HG02610 (cell line): ENCODE data around the gene PRDX5.

Source experiments
- ATAC-seq: cut with Tn5 transposase; IDR thresholded peaks from one replicate; pipeline ENCODE4 v1.9.1; 2021; ENCODE audit warnings: mild to moderate bottlenecking, moderate library complexity; ENCODE audit not compliant: unreplicated experiment

PRDX5 gene

DNA sequence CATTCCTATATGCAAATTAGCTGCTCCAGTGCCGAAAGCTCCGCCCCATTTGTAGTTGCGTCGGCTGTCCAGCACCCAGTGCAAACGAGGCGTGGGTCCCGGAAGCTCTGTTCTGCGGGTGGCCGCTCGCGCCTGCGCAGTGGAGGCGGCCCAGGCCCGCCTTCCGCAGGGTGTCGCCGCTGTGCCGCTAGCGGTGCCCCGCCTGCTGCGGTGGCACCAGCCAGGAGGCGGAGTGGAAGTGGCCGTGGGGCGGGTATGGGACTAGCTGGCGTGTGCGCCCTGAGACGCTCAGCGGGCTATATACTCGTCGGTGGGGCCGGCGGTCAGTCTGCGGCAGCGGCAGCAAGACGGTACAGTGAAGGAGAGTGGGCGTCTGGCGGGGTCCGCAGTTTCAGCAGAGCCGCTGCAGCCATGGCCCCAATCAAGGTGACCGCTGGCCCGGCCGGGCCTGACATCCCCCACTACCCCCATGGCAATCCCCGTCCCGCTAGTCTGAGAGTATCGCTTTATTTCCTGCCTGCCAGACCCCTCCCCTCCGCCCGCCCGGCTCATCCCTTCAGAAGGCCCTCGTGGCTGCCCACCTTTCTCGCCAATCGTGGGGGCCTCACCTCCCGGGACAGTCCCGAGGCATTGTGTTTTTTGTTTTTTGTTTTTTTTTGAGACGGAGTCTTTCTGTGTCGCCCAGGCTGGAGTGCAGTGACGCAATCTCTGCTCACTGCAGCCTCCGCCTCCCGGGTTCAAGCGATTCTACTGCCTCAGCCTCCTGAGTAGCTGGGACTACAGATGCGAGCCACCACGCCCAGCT, at the start of gene PRDX5:
TSS of gene PRDX5 (plus strand) at position 161 of the 805 bp plus-strand sequence. CDS start at position 256, 95 bp downstream.
- peak; percentile 75 for ATAC-seq

DNA sequence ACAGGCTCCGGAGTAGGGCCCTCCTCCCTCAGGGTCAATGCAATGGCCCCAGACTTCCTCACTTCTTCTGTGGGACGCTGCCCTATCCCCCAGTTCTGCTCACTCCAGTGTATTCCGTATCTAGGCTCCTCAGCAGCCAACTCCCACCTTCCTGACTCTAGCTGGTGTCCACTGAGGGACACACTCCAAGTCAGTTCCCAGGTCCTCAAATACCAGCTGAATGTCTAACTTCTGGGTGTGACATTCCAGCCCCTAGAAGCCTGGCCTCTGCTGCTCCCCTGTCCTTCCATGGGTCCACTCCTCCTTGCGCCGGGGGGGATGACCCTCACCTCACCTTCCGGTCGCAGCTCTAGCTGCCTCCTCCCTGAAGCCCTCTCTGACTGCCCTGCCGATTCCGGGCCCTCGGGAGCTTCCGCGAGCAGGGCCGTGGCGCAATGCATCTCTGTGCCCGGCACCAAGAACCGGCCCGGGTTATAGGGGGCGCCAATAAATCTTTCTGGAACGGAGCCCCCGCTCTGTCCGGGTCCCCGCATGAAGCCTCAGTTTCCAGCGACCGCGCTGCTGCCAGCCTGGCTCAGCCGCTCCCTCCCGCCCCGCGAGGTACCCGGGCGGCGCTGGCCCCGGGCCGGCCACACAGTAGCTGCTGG, 48.9 kb upstream of the PRDX5 start:
- ATAC-seq, result peak; percentile 12

DNA sequence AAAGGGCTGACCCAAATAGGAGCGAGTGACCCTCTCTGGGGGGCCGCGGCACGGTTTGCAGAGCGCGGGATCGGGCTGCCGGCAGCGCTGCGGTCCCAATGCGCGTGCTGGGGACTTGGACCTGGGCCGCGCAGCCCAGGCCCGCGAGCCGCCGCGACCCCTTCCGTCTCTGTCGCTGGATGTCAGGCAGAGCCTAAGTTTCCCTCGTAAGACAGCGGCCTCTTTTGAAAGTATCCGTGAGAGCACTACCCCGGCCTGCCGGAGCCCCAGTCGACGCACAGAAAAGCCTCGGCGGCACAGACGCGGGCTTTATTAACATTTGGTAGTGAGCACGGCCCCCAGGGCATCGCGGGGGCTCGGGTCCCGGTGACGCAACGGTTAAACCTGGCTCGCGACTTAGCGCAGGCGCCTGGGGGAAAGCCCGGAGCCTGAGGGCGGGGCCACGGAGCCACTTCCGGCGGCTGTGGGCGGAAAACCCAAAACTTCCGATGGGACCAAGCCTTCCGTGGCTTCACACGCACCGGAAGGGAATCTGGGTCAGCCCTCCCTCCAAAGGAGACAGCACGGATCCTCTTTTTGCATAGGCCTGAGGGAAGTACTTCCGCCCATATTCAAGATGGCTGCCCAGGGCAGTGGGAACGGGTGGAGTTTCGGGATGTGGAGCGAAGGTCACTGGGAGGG, 48.2 kb upstream of the PRDX5 start:
- peak; percentile 74 for ATAC-seq

DNA sequence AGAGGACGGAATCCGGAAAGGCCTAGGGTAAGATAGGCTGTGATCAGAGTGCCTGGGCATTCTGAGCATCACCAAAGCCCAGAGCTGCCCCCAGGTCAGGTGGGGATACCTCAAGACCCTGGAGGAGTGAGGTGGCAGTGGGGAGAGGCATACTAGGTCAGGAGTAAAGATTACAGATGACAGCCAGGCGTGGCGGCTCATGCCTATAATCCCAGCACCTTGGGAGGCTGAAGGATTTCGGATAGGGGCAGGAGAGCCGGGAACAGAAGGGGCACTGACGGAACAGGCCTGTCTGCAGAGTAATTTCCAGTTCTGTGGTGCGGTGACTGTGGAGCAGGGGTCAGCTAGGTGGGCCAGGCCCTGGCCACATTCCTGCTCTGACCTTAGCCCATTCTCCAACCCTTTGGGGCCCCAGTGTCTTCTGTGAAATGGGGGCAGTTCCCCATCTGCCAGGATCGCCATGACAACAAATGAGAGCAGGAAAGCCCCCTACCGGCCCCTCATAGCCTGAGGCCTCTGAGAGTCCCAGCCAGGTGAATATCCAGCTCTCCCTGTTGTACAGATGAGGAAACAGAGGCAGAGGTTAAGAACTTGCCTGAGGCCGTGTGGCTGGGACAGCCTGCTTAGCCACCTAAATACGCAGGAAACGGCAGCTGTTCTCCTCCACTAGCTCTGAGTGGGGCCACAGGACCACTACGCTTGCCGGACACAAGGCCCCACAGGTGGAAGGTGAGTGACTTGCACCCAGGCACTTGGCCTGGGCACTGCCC, 42.7 kb upstream of the PRDX5 start:
- ATAC-seq, result no peak

DNA sequence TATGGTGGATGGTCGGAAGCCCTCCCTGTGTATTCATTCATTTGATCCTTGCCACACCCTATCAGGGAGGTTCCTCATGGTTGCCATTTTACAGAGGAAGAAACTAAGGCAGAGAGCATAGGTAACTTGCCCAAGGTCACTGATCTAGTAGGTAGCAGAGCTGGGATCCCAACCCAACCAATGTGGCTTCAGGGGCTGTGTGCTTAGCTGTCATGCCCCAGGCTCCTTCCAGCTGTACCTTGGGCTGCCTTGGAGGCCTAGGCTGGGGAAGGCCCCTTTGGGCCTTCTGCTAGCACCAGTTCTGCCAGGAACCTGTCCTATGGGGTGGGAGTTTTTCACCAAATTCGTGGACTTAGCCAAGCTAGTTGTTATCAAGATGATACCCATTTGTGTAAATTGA, 42.1 kb upstream of the PRDX5 start:
- ATAC-seq, result no peak

DNA sequence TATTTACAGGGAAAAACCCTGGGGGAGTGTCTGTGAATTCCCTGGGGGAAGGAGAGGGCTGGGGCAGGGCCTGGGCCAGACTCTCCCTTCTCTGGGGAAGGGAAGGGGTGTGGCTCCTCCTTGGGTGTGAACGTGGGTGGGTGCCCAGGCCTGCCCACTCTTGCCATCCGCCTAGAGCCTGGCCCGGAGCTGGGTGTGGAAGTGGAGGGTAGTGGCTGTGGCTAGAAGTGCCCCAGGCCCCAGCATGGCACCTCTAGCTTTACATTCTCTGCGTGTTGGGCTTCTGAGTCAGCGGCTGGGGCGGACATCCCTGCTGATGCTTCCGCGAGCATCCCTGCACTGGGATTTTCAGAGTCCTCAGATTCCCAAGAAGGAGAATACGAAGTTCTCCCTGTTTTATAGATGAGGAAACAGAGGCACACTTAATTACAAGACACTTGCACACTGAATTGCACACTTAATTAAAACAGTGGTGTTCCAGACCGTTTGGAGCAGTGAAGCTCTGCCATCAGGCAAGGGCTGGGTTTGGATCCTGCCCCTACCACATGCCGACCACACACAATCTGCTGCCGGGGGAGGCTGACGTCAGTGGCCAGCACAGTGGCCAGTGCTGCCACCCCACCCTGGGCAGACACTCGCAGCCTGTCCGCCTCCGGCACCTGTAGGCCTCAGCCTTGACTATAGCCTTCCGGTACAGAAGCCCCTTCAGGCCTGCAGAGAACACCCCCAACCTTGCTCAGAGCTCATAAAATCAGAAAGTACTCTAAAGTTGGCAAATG, 41.1 kb upstream of the PRDX5 start:
- ATAC-seq, result no peak

DNA sequence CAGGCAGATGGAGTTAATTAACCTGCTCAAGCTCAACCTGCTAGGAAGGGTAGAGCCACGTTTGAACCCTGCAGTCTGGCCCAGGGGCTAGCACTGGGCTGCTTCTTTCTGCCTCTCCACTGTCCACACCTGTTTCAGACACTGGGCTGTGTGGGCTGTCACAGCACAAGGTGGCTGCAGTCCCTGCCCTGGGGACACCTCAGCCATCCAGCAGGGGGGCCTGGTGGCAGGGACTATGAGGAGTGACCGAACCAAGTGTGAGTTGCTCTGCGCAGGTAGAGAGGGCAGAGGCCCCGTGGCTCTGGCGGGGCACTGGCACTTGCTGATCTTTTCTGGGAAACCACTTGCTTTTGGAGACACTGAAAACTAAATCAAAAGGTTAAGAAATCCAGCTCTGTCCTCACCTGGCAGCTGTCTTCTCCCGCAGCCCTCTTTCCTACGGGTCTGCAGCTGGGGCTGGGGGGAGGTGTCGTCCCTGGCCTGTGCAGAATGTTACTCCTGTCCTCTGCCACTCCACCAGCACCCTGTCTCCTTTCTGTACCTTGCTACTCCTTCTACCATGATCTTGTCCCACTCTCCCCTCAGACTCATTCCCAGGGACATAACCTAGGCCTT, 39.2 kb upstream of the PRDX5 start:
- no peak for ATAC-seq

DNA sequence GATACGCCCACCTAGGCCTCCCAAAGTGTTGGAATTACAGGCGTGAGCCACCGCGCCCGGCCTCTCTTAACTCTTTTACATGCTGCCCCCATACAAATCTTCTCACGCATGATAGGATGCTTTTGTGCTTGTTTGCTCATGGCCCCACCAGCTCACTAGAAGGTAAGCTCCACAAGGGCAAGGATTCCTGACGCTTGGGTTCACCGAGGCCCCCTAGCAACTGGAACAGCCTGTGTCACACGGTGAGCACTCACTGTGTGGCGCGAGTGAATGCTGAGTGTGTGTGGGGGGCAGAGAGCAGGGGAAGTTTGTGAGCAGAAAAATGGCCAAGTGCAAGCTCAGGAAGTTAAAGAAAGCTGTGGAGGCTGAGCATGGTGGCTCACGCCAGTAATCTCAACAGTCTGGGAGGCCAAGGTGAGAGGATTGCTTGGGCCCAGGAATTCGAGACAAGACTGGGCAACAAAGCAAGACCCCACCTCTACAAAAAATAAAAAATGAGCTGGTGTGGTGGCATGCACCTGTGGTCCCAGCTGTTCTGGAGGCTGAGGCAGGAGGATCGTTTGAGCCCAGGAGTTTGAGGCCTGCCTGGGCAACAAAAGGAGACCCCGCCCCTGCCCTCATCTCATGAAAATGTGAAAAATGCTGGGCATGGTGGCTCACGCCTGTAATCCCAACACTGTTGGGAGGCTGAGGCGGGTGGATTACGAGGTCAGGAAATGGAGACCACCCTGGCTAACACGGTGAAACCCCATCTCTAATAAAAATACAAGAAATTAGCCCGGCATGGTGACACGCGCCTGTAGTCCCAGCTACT, 35.8 kb upstream of the PRDX5 start:
- ATAC-seq, result no peak

DNA sequence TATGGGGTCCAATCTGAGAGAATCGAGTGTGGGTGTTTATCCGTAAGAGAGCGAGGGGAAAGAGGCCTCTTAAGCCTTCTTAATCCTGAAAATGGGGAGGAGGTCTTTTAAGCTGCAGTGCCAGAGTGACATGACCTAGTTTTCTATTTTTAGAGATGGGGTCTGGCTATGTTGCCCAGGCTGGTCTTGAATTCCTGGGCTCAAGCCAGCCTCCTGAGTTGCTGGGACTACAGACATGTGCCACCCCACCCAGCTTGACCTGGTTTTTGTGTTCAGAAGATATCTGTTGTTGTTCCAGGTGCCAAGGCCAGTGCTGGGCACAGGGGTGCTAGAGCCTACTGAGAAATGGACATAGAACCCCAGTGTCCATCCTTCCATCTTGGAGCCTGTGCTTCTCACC, 34.8 kb upstream of the PRDX5 start:
- ATAC-seq, result no peak

DNA sequence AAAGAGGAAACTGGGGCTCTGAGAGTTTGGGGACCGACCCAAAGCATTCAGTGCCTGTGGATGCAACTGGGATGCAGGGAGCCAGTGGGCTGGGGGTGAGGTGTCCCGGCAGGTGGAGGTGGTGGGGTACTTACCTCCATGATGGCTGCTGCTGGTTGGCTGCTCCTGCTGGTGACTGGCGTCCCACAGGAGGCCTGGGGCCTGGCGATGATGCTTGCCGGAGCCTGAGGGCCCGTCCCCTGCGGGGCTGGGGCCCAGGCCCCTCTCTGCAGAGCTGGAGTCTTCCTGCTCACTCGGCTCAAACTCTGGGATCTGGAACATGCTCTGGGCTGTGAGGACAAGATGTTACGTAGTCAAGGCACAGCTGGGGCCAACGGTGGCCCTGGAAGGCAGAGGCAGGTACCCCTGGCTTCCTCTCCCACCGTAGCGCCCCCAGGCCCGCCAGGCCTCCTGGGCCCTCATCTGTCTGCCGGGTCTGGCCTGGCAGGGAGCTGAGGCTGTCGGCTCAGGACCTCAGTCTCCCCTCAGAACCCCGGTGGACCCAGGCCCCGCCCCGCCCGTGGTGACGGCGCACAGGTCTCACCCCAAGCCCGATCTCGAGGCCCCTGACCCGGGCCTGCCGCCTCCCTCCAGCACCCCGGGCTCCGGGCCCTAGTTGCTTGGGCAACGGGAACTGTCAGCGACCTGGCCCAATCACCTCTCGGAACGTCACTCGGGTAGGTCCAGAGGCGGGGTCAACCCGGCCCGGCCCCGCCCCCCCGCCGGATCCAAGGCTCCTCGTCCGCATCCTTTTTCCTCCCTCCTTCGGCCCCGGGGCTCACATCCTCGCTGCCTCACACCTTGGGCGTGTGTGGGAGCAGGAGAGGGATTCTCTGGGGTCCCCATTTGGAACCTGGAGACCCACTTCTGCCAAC, 33.6 kb upstream of the PRDX5 start, which contains the start of gene BAD:
TSS of gene BAD (minus strand) at position 618 of the 914 bp plus-strand sequence. CDS start at position 321, 297 bp downstream.
- peak; percentile 79 for ATAC-seq

DNA sequence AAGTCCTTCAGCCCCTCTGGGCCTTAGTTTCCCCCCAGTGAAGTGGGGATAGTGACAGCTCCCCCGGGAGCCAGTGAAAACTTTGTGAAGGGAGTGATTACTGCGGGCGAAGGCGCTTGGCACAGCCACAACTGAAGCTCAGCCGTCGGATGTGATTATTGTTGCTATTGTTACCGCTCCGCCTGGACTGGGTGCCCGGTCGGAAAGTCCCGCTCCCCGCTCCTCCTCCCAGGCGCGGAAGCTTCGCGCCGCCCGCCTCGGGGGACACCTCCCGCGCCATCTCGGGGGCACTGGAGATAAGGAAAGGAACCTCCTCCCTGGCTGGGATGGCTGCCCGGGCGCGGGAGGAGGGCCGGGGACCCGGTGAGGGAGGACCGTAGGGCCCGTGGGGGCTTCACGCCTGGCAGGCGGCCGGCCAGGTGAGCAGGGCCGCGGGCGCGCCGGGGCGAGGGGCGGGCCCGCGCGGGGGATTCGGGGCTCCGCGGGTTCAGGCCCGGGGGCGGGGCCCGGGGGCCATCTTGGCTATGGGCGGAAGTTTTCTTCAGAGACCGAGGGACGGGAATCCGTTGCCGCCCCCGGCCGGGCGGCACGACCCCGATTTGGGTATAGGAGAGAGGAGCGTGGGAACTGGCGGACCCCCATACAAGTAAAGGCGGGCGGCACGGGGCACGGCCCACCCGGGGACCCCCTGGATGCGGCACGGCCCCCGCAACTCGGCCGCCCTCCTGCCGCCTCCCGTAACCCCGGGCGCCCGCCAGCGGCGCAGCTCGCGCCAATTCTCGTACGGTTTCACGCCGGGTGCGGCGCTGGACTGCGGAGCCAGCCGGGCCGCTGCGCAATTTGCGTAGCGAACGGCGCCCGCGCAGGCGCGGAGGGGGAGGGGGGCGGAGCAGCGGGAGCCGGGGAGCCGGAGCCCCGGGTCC, 32.7 kb upstream of the PRDX5 start, which contains the start of gene GPR137:
TSS of gene GPR137 (plus strand) at position 887 of the 923 bp plus-strand sequence. CDS start 677 bp downstream, outside the sequence.
- ATAC-seq, result peak; percentile 43

DNA sequence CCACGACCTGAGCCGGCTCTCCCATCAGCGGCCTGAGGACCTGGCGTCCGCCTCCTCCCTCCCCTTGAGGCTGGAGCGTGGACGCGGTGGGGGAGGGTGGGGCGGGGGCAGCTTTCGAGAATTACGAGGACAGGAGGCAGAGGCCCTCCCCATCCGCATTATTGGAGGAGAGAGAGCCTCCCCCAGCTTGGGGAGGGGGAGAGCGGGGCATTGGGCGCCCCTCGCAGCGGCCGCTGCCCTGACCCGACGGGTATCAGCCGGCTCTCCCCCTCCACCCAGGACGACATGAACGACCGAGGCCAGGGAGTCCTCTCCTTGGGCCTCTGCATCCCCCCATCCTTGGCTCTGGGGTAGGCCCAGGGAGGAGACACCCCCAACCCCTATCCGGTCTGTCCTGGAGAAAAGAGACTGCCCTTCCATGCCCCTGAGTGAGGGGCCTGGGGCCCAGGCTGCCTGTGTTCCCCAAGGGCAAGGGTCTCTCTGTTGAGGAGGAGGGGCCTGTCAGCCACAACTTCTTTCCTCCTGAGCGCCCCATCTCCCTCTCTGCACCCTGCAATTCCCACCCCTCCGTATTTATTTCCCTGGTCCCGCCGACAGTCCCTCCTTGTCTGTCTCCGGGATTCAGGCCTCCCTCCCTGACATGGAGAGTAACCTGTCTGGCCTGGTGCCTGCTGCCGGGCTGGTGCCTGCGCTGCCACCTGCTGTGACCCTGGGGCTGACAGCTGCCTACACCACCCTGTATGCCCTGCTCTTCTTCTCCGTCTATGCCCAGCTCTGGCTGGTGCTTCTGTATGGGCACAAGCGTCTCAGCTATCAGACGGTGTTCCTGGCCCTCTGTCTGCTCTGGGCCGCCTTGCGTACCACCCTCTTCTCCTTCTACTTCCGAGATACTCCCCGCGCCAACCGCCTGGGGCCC, 31.8 kb upstream of the PRDX5 start:
- ATAC-seq, result no peak

DNA sequence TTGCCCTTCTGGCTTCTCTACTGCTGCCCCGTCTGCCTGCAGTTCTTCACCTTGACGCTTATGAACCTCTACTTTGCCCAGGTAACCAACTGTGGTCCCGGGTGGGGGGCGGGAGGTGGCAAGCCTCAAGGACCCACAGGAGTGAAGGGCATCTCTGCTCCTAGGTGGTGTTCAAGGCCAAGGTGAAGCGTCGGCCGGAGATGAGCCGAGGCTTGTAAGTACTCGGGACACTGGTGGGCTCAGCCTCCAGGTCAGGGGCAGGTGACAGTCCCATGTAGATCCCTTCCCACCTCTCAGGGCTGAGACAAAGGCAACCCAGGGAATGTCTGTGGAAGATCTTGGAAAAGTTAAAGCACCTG, 31.1 kb upstream of the PRDX5 start:
- ATAC-seq, result no peak

DNA sequence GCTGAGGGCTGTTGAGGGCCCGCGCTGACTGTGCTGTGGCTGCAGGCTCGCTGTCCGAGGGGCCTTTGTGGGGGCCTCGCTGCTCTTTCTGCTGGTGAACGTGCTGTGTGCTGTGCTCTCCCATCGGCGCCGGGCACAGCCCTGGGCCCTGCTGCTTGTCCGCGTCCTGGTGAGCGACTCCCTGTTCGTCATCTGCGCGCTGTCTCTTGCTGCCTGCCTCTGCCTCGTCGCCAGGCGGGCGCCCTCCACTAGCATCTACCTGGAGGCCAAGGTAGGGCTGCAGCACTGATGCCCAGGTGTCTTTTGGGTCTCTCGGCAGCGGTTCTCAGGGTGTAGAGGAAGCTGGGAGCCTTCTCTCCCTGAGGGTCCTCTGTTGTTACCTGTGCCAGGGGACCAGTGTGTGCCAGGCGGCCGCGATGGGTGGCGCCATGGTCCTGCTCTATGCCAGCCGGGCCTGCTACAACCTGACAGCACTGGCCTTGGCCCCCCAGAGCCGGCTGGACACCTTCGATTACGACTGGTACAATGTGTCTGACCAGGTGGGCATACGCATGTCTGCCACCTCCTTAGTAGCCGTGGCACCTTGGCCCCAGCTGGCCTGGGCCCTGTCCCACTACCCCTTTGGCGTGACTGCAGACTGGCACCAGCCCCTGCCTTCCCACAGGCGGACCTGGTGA, 30.1 kb upstream of the PRDX5 start:
- no peak for ATAC-seq

DNA sequence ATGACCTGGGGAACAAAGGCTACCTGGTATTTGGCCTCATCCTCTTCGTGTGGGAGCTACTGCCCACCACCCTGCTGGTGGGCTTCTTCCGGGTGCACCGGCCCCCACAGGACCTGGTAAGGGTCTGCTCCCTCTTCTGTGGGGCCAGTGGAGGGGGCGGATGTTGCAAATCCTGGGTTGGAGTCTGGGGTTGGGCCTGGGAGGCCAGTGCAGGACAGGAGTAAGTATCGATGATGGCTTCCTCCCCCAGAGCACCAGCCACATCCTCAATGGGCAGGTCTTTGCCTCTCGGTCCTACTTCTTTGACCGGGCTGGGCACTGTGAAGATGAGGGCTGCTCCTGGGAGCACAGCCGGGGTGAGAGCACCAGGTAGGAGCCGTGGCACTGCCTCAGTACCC, 29.6 kb upstream of the PRDX5 start:
- no peak for ATAC-seq
